Epidermal melanocyte (primary cell): Measurements from ENCODE around the gene ZNF280A.
"Not testable (repeated sequence)": the region's sequence is repeated elsewhere in the genome, so short reads cannot be mapped to it uniquely, and the experiment has no call there.

Experiments
- DNase-seq: peaks from one replicate; pipeline ENCODE4 v3.0.0; 2011; ENCODE audit warnings: low spot score; ENCODE audit not compliant: insufficient read length

Gene ZNF280A

GRCh38 chr22:22469527-22469926 lies 50.5 kb downstream of the ZNF280A start:
- no peak for DNase-seq

- DNase-seq: not testable (repeated sequence)
These were observed 51.1 kb downstream of the ZNF280A start for GRCh38 chr22:22468794-22469469.

DNA sequence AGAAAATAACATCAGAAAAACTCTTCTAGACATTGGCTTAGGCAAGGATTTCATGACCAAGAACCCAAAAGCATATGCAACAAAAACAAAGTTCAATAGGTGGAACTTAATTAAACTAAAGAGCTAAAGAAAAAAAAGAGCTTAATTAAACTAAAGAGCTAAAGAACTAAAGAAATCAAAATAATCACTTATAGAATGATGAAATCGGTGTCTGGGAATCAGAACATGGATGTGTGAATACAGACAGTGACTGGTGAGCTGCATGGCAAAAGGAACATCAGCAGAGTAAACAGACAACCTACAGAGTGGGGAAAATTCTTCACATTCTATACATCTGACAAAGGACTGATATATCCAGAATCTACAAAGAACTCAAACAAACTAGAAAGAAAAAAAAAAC lies 53.0 kb downstream of the ZNF280A start:
- DNase-seq: no peak

DNA sequence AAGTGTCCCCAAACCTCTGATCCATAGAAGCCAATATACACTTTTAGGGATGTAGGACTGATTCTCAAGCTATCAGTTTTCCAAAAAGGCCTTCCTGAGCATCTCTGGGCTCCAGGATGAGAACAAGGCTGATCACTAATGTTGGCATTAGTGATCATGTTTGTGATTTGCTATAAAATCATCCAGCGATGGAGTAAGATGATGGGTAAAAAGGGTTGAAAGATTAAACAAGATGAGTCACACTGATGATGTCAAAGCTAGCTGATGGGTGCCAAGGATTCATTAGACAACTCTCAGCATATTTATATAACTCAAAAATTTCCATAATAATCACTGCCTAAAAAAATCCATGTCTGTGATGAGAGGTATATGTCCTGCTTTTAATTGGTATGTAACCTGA lies 54.3 kb downstream of the ZNF280A start:
- no peak for DNase-seq

- DNase-seq: no peak
These were observed 54.9 kb downstream of the ZNF280A start for GRCh38 chr22:22465094-22465602.

- no peak for DNase-seq
These were observed 55.5 kb downstream of the ZNF280A start for GRCh38 chr22:22464541-22465054.

DNA sequence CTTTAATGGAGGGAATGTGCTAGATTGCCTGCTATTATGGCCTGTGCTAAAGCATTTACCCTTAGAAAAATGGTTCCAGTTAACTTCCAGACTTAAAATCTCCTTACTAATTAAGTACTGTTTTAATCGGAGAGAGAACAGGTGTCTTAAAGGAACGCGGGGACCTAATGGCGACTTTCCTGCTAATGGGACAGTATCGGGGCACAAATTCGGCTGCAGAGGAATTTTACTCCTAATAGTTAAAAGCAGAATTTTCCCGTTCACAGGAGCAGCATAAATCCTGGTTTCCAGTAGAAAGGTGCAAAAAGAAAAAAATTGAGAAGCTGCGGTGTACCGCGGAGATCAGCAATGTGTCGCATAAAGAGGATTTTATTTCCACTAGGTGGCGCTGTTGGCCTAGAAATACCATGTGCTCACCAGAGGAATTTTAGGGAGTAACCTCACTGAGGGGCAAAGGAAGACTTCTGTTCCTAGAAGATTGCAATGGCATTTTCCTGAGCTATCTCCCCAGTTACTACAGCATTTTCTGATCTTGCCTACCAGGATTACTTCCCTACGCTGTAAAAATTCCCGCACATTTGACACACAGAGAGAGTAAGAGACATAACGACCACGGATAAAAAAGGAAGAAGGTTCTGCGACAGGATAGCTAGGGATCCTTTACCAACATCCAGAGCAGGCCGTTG lies 56.1 kb downstream of the ZNF280A start:
- DNase-seq: peak; percentile 55
